Stimulated activated CD8-positive, alpha-beta memory T cell treated with anti-CD3 and anti-CD28 coated beads, Interleukin-7, amount 100 ng/mL, for 24 hours (primary cell): ENCODE data around the gene PUS10.
"Not testable (repeated sequence)": the region's sequence is repeated elsewhere in the genome, so short reads cannot be mapped to it uniquely, and the experiment has no call there.

ENCODE experiments used
- DNase-seq: peaks from one replicate; pipeline ENCODE4 v3.0.0-alpha.2; 2020; ENCODE audit warnings: low read depth

The PUS10 gene

GRCh38 chr2:60932954-60933353, 85.1 kb downstream of the PUS10 start:
- DNase-seq: no peak

DNA sequence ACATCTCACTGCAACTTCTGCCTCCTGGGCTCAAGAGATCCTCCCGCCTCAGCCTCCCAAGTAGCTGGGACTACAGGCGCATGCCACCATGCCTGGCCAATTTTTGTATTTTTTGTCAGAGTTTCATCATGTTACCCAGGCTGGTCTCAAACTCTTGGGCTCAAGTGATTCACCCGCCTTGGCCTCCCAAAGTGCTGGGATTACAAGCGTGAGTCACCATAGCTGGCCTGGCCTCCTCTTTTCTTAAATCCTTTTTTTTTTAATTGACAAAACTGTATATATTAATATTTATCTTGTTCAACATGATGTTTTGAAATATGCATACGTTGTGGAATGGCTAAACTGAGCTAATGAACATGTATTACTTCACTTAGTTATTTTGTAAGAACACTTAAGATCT, 86.0 kb downstream of the PUS10 start:
- DNase-seq: not testable (repeated sequence)

DNA sequence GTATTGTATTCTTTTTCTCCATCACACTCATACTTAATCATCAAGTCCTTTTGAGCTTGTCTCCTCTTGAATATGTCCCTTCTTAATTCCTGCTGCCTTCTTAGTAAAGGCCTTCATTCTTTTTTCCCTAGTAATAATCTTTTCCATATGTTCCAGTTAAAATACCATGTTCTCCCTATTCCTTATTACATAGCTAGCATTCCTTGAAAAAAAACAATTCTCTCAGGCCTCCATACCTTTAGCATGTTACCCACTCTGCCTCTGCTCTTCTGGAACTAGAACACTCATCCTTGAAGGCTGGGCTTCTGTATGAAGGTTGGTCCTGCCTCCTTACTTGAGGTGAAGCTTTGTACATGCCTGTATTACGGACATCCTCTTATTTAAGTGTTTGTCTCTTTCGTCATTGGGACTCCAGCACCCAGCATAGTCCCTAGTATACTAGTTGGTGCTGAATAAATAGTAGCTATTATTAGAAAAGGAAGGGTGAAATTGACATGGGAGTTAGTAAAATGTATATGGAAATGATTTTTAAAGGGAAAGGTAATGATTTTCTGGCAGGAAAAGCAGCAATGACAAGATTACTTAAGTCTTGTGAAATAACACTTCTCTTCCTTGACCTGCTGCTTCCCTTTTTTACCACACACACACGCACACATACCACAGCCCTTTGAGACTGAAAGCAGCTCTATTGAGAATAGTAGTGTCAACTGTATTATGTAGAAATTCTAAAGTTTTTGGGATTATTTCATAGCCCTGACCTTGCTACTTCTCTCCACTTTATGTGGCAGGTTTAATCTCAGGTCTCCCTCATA, 91.1 kb downstream of the PUS10 start:
- no peak for DNase-seq

GRCh38 chr2:60925994-60926740, 91.9 kb downstream of the PUS10 start:
- no peak for DNase-seq

GRCh38 chr2:60907329-60907728, 110.7 kb downstream of the PUS10 start:
- no peak for DNase-seq

DNA sequence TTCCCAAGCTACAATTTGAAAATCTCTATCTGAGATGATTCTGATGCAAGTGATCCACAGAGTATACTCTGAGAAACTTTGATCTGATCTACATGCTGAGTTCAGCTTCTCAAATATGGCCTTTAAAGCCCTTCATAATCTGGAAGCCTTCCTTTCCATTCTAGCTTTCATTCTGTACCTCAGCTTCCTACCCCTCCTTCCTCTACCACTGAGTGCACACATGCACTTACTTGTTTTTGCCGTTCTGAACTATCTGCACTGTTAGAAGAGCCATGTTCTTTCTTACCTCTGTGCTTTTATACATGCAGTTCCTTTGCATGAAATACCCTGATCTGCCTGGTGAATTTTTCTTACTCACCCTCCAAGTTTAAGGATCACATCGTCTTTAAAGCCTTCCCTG, 111.7 kb downstream of the PUS10 start:
- no peak for DNase-seq

- DNase-seq: not testable (repeated sequence)
Observed at GRCh38 chr2:60905867-60906266, 112.2 kb downstream of the PUS10 start.

GRCh38 chr2:60901296-60901695, 116.8 kb downstream of the PUS10 start:
- DNase-seq: not testable (repeated sequence)

GRCh38 chr2:60899892-60900249, 118.2 kb downstream of the PUS10 start:
- no peak for DNase-seq

DNA sequence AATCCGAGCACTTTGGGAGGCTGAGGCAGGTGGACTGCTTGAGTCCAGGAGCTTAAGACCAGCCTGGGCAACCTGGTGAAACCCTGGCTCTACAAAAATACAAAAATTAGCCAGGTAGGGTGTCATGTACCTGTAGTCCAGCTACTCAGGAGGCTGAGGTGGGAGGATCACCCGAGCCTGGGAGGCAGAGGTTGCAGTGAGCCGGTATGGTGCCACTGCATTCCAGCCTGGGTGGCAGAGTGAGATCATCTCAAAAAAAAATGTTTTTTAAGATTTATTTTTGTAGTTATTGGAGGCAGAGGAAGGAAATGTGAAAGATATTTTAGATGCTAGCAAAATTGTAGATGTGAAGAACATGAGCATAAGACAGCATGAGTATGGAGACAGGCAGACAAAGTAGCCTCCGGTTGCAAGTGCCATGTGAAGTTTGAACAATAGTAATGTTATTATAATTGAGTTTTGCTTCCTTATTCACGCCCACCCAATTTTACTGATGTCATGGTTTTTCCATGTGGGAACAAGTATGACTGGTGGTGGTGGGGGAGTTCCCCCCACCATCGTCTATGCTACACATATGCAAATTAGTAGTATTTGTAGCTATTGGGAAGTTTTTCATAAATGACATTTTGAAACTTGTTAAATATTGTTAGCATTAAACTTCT, 118.7 kb downstream of the PUS10 start:
- DNase-seq: no peak

- no peak for DNase-seq
Observed at GRCh38 chr2:60898567-60898966, 119.5 kb downstream of the PUS10 start.
